Testis (tissue), 2 donors: Measurements from ENCODE around the gene TCF7L2.

ENCODE experiments used
- CTCF ChIP-seq, 3 experiments: fragments of 450-650 bp in 2 of 3; fragments of 200-600 bp in 1 of 3; sonication (generic) in 1 of 3; IDR thresholded peaks; one replicate each; pipeline ENCODE4 v1.5.1; 2016 to 2019; ENCODE audit warnings: antibody characterized with exemption in 3 of 3, mild to moderate bottlenecking in 2 of 3, moderate library complexity in 1 of 3
- POLR2A ChIP-seq: fragments of 450-650 bp; IDR thresholded peaks from one replicate; pipeline ENCODE4 v1.6.1; 2017; ENCODE audit warnings: antibody characterized with exemption, mild to moderate bottlenecking, moderate library complexity

- TF ChIP-seq CTCF (IDR thresholded peaks at IDR 0.05) (no peak), POLR2A (no peak)
Measured at GRCh38 chr10:112972606-112973005, 22.6 kb downstream of the TCF7L2 start.
